GM13976 (cell line): ENCODE data around the gene PGR.

Experiments
- DNase-seq: peaks from one replicate; pipeline ENCODE4 v3.0.0; 2012; ENCODE audit warnings: low spot score
- in situ Hi-C: fragments of 300-500 bp; cut with MboI; formaldehyde crosslinking; loops from one replicate; pipeline ENCODE4 v1.12.0; 2022; ENCODE audit warnings: low sequenced_read_pairs, mixed read lengths, inconsistent platforms; ENCODE audit not compliant: unreplicated experiment
- TF ChIP-seq, protein P1 (sequence below): IDR thresholded peaks from 2 replicates; pipeline ENCODE4 v1.5.1; 2012; ENCODE audit warnings: borderline replicate concordance, mild to moderate bottlenecking; ENCODE audit not compliant: insufficient read depth; ENCODE audit errors: extremely low read depth, missing control alignments, control extremely low read depth

PGR gene

DNA sequence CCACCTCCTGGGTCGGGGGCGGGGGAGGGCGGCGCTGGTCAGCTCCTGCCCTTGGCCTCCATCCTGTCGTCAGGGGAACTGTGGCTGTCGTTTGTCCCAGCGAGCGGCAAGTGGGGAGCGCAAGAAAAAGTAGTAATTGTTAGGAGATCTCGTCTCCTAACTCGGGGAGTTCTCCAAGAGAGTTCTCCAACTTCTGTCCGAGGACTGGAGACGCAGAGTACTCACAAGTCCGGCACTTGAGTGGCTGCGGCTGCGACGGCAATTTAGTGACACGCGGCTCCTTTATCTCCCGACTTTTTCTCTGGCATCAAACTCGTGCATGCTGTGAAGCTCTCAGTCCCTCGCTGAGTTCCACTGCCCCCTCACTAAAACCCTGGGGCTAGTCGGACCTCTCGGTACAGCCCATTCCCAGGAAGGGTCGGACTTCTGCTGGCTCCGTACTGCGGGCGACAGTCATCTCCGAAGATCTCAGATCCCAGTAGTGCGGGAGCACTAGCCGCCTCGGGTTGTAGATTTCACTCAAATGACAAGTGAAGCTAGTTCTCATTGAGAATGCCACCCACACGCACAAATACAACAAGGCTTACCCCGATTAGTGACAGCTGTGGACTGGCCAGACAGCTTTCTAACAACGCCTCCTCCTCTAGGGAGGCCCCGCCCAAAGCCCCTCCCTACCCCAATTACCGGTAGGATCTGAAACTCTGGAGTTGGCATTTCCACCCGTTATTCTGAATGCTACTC is at the start of gene PGR:
PGR (minus strand) TSS at position 611 of the 741 bp plus-strand sequence. CDS start 743 bp downstream, outside the sequence.
- TF ChIP-seq, protein P1, sequence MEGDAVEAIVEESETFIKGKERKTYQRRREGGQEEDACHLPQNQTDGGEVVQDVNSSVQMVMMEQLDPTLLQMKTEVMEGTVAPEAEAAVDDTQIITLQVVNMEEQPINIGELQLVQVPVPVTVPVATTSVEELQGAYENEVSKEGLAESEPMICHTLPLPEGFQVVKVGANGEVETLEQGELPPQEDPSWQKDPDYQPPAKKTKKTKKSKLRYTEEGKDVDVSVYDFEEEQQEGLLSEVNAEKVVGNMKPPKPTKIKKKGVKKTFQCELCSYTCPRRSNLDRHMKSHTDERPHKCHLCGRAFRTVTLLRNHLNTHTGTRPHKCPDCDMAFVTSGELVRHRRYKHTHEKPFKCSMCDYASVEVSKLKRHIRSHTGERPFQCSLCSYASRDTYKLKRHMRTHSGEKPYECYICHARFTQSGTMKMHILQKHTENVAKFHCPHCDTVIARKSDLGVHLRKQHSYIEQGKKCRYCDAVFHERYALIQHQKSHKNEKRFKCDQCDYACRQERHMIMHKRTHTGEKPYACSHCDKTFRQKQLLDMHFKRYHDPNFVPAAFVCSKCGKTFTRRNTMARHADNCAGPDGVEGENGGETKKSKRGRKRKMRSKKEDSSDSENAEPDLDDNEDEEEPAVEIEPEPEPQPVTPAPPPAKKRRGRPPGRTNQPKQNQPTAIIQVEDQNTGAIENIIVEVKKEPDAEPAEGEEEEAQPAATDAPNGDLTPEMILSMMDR, result no peak
- DNase-seq, result no peak
- in situ Hi-C loops, result no loop called here

DNA sequence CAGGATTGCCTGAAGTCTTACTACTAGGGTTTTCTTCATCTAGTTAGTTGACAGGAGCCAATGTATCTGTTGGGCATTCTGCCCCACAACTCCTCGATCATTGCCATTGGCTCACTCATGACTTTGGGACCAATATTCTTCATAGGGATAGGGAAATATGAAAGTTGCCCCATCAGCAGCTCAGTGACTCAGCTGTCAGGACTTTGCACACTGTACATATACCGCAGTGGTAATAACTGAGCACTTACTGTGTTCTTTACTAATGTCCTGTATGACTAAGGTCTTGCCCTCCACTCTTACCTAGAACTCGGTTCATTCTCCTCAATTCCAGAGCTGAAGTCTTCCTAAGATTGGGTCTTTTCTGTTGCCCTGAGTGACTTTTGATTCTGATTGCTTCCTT is 46.8 kb upstream of the PGR start:
- TF ChIP-seq, protein P1, result no peak
- in situ Hi-C loops, result no loop called here
- DNase-seq, result no peak

DNA sequence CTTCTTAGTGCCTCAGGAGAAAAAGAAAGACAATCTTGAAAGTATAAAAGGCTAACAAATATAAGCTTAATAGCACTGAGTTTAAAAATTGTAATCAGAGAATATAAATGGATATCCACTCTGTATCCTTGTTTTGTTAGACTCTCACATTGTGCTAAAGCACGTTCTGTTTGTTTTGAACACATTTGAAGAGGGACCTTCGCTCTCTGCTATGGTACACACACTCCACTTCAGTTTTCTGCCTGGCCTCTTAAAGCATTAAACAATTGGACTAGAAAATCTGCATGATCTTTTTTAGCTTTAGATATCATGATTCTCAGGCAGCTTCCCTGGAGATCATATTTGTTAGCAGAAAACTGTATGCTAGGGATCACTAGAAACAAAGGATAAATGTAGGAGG is 40.3 kb upstream of the PGR start:
- TF ChIP-seq, protein P1, result no peak
- DNase-seq, result no peak
- in situ Hi-C loops, result no loop called here

DNA sequence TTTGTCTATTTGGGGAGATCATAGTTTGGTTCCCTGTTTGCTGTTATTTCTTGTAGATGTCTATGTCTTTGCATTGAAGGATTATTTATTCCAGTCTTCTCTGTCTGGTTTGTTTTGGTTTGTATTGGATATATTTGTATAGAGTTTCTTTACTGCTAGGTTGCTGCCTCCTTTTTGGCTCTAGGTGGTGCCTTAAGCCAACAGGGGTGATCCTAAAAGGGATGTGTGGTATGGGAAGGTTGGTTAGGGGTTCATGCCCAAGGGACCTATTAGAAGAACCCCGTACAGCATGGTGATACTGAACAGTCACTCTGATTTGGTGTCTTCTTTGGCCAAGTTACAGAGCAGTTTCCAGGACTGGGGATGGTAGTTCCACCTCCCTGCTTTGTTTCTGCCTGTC is 36.4 kb upstream of the PGR start:
- TF ChIP-seq, protein P1, result no peak
- no peak for DNase-seq
- in situ Hi-C loops, result no loop called here

DNA sequence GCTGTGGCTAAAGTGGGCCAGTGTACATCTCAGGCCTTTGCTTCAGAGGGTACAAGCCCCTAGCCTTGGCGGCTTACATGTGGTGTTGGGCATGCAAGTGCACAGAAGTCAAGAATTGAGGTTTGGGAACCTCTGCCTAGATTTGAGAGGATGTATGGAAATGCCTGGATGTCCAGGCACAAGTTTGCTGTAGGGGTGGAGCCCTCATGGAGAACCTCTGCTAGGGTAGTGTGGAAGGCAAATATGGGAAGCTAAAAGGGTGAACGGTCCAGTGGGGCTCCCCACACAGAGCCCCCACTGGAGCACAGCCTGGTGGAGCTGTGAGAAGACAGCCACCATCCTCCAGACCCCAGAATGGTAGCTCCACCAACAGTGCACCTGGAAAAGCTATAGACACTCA is 28.5 kb upstream of the PGR start:
- TF ChIP-seq, protein P1, result no peak
- DNase-seq, result no peak
- in situ Hi-C loops, result no loop called here

DNA sequence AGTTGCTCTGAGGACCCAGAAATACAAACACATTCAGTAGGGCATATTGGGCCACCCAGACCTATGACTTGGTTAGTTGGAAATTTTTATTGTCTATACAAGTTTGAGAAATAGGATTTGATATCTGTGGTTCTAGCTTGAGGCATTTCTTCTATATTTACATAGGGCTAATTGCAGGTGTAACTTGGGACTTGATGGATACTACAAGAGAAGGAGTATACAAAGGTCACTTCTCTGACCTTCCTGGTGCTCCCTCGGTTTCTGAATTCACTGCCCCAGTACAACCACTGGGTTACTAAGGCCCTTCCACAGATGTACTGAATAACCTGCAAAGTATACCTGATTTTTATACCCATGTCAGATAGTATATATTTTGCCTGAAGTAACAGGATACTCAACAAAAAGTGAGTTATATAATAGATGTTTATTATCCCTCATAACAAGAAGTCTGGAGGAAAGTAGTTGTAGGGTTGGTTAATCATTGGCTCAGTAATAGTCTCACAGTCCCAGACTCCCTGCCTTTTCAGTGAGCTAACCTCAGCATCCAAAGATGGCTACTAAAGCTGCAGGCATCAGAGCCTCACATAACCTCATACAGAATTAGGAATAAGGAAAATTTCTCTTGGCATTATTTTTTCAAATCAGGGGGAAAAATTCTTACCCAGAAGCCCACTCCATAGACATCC is 8.8 kb upstream of the PGR start:
- TF ChIP-seq, protein P1, result no peak
- no peak for DNase-seq
- in situ Hi-C loops, result no loop called here
